CD14-positive monocyte (primary cell): ENCODE results near the gene AVP. TPM values are rescaled to one million over a fixed set of nuclear protein-coding genes. Genes with fewer than 3 reads are reported as not detected.
A peak's percentile ranks its signal among the peaks of the same experiment; 100 is the strongest.

Experiments
- DNase-seq, 3 donors: peaks; one replicate each; pipeline ENCODE4 v3.0.0-alpha.2; 2011 to 2022
- H2AFZ ChIP-seq: 2 replicates; pipeline ENCODE4 v1.6.0; 2012; ENCODE audit warnings: mild to moderate bottlenecking, low read depth, low read length, inconsistent platforms; ENCODE audit not compliant: insufficient read depth, poor library complexity, severe bottlenecking
- H3K27ac ChIP-seq, 2 donors: 1 replicate in 1 of 2; 2 replicates in 1 of 2; pipeline ENCODE4 v1.5.1; 2012 to 2013; ENCODE audit warnings: low read length in 2 of 2, control low read depth in 1 of 2, inconsistent platforms in 1 of 2, low read depth in 1 of 2, mild to moderate bottlenecking in 1 of 2
- H3K27me3 ChIP-seq, 2 donors: one replicate each; pipeline versions ENCODE4 v1.6.0 to v1.6.1; 2011 to 2013; ENCODE audit warnings: low read length in 2 of 2; ENCODE audit not compliant: control insufficient read depth in 2 of 2, insufficient read depth in 2 of 2
- H3K36me3 ChIP-seq, 2 donors: replicated peaks in 1 of 2; 1 replicate in 1 of 2; 2 replicates in 1 of 2; pipeline versions ENCODE4 v1.5.1 to v1.6.1; 2012 to 2013; ENCODE audit warnings: low read length in 2 of 2, control low read depth in 1 of 2, inconsistent platforms in 1 of 2, mild to moderate bottlenecking in 1 of 2; ENCODE audit not compliant: insufficient read depth in 2 of 2, control insufficient read depth in 1 of 2
- H3K4me1 ChIP-seq, 2 donors: 1 replicate in 1 of 2; 2 replicates in 1 of 2; pipeline versions ENCODE4 v1.5.1 to v1.6.1; 2012 to 2013; ENCODE audit warnings: low read length in 2 of 2, control low read depth in 1 of 2, inconsistent platforms in 1 of 2, mild to moderate bottlenecking in 1 of 2, moderate library complexity in 1 of 2; ENCODE audit not compliant: insufficient read depth in 2 of 2, control insufficient read depth in 1 of 2
- H3K4me2 ChIP-seq: replicated peaks from 2 replicates; pipeline ENCODE3; 2012; ENCODE audit warnings: low read length, moderate library complexity, mild to moderate bottlenecking; ENCODE audit not compliant: poor library complexity, severe bottlenecking; ENCODE audit errors: extremely low read depth
- H3K4me3 ChIP-seq, 3 experiments: fragments of 200-600 bp in 1 of 3; sonication (generic) in 1 of 3; replicated peaks in 1 of 3; 1 replicate in 2 of 3; 2 replicates in 1 of 3; pipeline ENCODE4 v1.5.1; 2011 to 2013; ENCODE audit warnings: low read length in 3 of 3, mild to moderate bottlenecking in 3 of 3, control low read depth in 2 of 3, low read depth in 2 of 3, inconsistent platforms in 1 of 3, moderate library complexity in 1 of 3
- H3K79me2 ChIP-seq: 2 replicates; pipeline ENCODE4 v1.6.0; 2012; ENCODE audit warnings: mild to moderate bottlenecking, control low read depth, inconsistent platforms, low read length, moderate library complexity; ENCODE audit not compliant: insufficient read depth
- H3K9ac ChIP-seq: 2 replicates; pipeline ENCODE4 v1.6.0; 2017; ENCODE audit warnings: low read length, mild to moderate bottlenecking; ENCODE audit not compliant: insufficient read depth, poor library complexity, severe bottlenecking
- H3K9me3 ChIP-seq, 2 donors: replicated peaks in 1 of 2; 1 replicate in 1 of 2; 2 replicates in 1 of 2; pipeline versions ENCODE4 v1.5.1 to v1.6.1; 2012 to 2013; ENCODE audit warnings: low read length in 2 of 2, control low read depth in 1 of 2; ENCODE audit not compliant: control insufficient read depth in 1 of 2, insufficient read depth in 1 of 2
- H4K20me1 ChIP-seq: 2 replicates; pipeline ENCODE4 v1.6.0; 2012; ENCODE audit warnings: mild to moderate bottlenecking, low read length, control low read depth, moderate library complexity; ENCODE audit not compliant: insufficient read depth
- H3K27ac Mint-ChIP-seq, 7 donors: one replicate each; pipeline ENCODE4 v1.8.0; 2020; ENCODE audit warnings: mild to moderate bottlenecking in 7 of 7, mixed read lengths in 7 of 7, moderate library complexity in 6 of 7, inconsistent platforms in 2 of 7
- H3K27me3 Mint-ChIP-seq, 3 donors: one replicate each; pipeline ENCODE4 v1.8.0; 2021 to 2022; ENCODE audit warnings: low read depth in 3 of 3, mild to moderate bottlenecking in 3 of 3, mixed read lengths in 3 of 3, moderate library complexity in 3 of 3, inconsistent platforms in 1 of 3
- H3K36me3 Mint-ChIP-seq, 2 donors: one replicate each; pipeline ENCODE4 v1.8.0; 2020; ENCODE audit warnings: mixed read lengths in 2 of 2, inconsistent platforms in 1 of 2, mild to moderate bottlenecking in 1 of 2
- H3K4me1 Mint-ChIP-seq: one replicate; pipeline ENCODE4 v1.8.0; 2020; ENCODE audit warnings: mild to moderate bottlenecking, mixed read lengths
- H3K4me3 Mint-ChIP-seq, 2 donors: one replicate each; pipeline ENCODE4 v1.8.0; 2020; ENCODE audit warnings: mild to moderate bottlenecking in 2 of 2, mixed read lengths in 2 of 2, moderate library complexity in 1 of 2
- H3K9me3 Mint-ChIP-seq, 7 donors: one replicate each; pipeline ENCODE4 v1.8.0; 2020 to 2022; ENCODE audit warnings: mixed read lengths in 7 of 7, mild to moderate bottlenecking in 6 of 7, moderate library complexity in 6 of 7, inconsistent platforms in 2 of 7
- WGBS: methylation state at CpG from one replicate; pipeline ENCODE4 v1.1.5; 2013; ENCODE audit warnings: missing lambda C conversion rate; ENCODE audit not compliant: insufficient coverage; 5-methylcytosine and 5-hydroxymethylcytosine counted together
- intact Hi-C, 2 donors: fragments of 100-400 bp; cut with micrococcal nuclease; formaldehyde crosslinking; loops; one replicate each; pipeline versions ENCODE4 v1.15.0 to v1.15.1; 2023
- polyA plus RNA-seq, 3 donors: library from polyadenylated mRNA; depleted of rRNA in 1 of 3; unstranded in 2 of 3; stranded (reverse) in 1 of 3; fragments of 300-500 nt in 2 of 3; fragments of >200 nt in 1 of 3; fragmentation: Illumina TruSeq in 2 of 3; gene quantifications; 1 replicate in 2 of 3; 2 replicates in 1 of 3; pipeline ENCODE4 v1.2.3, GENCODE V29; 2012 to 2021
- TF ChIP-seq, protein P1 (sequence below): fragments of 200-600 bp; IDR thresholded peaks from one replicate; pipeline ENCODE4 v1.8.0; 2022; ENCODE audit warnings: antibody characterized with exemption, mild to moderate bottlenecking

AVP gene
- polyA plus RNA-seq, 3 donors, result not detected

DNA sequence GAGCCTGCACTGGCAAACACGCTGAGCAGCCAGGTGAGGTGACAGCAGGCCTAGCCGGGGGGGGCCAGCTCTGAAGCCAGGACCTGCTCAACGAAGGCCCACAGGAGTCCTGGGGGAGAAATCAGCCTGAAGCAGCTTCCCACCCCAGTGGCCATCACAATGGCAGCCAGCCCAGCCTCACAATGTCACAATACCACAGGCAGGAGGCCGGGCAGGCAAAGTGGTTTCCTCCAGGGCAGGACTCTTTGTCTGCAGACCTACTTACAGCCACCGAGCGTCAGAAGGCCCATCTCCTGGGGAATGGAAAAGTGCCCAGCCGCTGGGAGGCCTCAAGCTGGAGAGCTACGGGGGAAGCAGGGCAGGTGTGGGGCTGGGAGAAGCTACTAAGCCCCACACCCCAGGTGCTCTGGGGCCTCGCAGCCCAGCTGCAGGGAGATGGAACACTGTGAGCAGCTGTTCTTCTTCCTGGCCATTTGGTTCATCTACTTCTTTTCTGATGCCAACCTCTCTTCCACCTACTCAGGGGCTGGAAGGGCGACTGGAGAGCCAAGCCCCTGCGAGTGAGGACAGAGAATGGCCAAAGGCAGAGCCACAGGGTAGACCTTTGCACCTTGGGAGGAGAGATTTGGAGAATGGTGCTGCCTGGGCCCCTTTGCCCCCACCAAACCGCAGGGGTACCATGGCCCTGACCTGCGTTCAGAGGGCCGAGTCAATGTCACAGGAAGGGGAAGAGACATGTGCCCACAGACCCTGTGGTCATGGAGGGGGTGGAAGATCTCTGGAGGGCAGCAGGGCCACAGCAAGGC is 22.3 kb upstream of the AVP start:
- TF ChIP-seq, protein P1, sequence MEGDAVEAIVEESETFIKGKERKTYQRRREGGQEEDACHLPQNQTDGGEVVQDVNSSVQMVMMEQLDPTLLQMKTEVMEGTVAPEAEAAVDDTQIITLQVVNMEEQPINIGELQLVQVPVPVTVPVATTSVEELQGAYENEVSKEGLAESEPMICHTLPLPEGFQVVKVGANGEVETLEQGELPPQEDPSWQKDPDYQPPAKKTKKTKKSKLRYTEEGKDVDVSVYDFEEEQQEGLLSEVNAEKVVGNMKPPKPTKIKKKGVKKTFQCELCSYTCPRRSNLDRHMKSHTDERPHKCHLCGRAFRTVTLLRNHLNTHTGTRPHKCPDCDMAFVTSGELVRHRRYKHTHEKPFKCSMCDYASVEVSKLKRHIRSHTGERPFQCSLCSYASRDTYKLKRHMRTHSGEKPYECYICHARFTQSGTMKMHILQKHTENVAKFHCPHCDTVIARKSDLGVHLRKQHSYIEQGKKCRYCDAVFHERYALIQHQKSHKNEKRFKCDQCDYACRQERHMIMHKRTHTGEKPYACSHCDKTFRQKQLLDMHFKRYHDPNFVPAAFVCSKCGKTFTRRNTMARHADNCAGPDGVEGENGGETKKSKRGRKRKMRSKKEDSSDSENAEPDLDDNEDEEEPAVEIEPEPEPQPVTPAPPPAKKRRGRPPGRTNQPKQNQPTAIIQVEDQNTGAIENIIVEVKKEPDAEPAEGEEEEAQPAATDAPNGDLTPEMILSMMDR, result no peak
- DNase-seq, result no peak

GRCh38 chr20:3106185-3106584 is 21.7 kb upstream of the AVP start:
- Histone ChIP-seq H3K4me1 (peaks cover 10 to 32% of the 10 kb centered on the region in 2 donors), H4K20me1 (peaks cover 3% of the 10 kb centered on the region), H3K4me2 (no peak overlapping the region), H3K4me3 (no peak overlapping the region), H3K27me3 (peaks cover 0 to 2% of the 10 kb centered on the region in 2 donors), H3K36me3 (peaks cover 13 to 39% of the 10 kb centered on the region in 2 donors), H3K79me2 (no peaks in the 10 kb centered on the region), H3K27ac (no peak overlapping the region), H3K9me3 (no peaks in the 10 kb centered on the region), H2AFZ (no peak overlapping the region), H3K9ac (no peak overlapping the region)
- TF ChIP-seq, protein P1, result no peak
- no peaks in the 10 kb centered on the region for H3K9me3 Mint-ChIP-seq
- peaks cover 28% of the 10 kb centered on the region for H3K4me1 Mint-ChIP-seq
- H3K27me3 Mint-ChIP-seq, result peaks cover 8 to 25% (median 11%) of the 10 kb centered on the region in 3 donors
- DNase-seq, result no peak
- H3K36me3 Mint-ChIP-seq, result peaks cover 27 to 37% of the 10 kb centered on the region in 2 donors
- no CpG with 5 or more reads among the region's 3 CpGs for WGBS
- intact Hi-C loops, result no loop called here
- H3K27ac Mint-ChIP-seq, result no peak overlapping the region
- no peak overlapping the region for H3K4me3 Mint-ChIP-seq

More for the DNA sequence above, 22.3 kb upstream of the AVP start:
- peaks cover 25% of the 10 kb centered on the region for H3K4me1 Mint-ChIP-seq
- H3K36me3 Mint-ChIP-seq, result peaks cover 32 to 44% of the 10 kb centered on the region in 2 donors
- H3K9me3 ChIP-seq, result no peaks in the 10 kb centered on the region
- H3K79me2 ChIP-seq, result no peaks in the 10 kb centered on the region
- H3K4me2 ChIP-seq, result no peak overlapping the region
- no peak overlapping the region for H3K27ac Mint-ChIP-seq
- peaks cover 0 to 2% of the 10 kb centered on the region in 2 donors for H3K27me3 ChIP-seq
- intact Hi-C loops, result no loop called here
- no peak overlapping the region for H3K4me3 Mint-ChIP-seq
- no peak overlapping the region for H3K4me3 ChIP-seq
- H3K27me3 Mint-ChIP-seq, result peaks cover 8 to 19% (median 11%) of the 10 kb centered on the region in 3 donors
- no peak overlapping the region for H3K27ac ChIP-seq
- peaks cover 3% of the 10 kb centered on the region for H4K20me1 ChIP-seq
- H3K36me3 ChIP-seq, result peaks cover 13 to 45% of the 10 kb centered on the region in 2 donors
- H2AFZ ChIP-seq, result no peak overlapping the region
- no peaks in the 10 kb centered on the region for H3K9me3 Mint-ChIP-seq
- 19% methylated on average over 8 of the region's 14 CpGs for WGBS
- H3K4me1 ChIP-seq, result peaks cover 9 to 29% of the 10 kb centered on the region in 2 donors
- peak overlapping the region; percentile 15 for H3K9ac ChIP-seq
